GM18870 (cell line): ENCODE data around the gene ICA1.

Experiments
- ATAC-seq: cut with Tn5 transposase; IDR thresholded peaks from one replicate; pipeline ENCODE4 v1.9.1; 2021; ENCODE audit warnings: moderate library complexity; ENCODE audit not compliant: unreplicated experiment

Gene ICA1

GRCh38 chr7:8135417-8135816, 126.5 kb downstream of the ICA1 start:
- no peak for ATAC-seq

- ATAC-seq = peak; percentile 83
Measured at GRCh38 chr7:8134089-8134733, 127.8 kb downstream of the ICA1 start.

- peak; percentile 18 for ATAC-seq
Measured at GRCh38 chr7:8133188-8133848, 128.6 kb downstream of the ICA1 start.

GRCh38 chr7:8131694-8132605, 130.0 kb downstream of the ICA1 start:
- peak; percentile 35 for ATAC-seq

- no peak for ATAC-seq
Measured at GRCh38 chr7:8130663-8131062, 131.3 kb downstream of the ICA1 start.

- no peak for ATAC-seq
Measured at GRCh38 chr7:8129318-8129659, 132.7 kb downstream of the ICA1 start.

- ATAC-seq = no peak
Measured at GRCh38 chr7:8128449-8129317, 133.3 kb downstream of the ICA1 start.

- no peak for ATAC-seq
Measured at GRCh38 chr7:8126601-8127167, 135.3 kb downstream of the ICA1 start.

DNA sequence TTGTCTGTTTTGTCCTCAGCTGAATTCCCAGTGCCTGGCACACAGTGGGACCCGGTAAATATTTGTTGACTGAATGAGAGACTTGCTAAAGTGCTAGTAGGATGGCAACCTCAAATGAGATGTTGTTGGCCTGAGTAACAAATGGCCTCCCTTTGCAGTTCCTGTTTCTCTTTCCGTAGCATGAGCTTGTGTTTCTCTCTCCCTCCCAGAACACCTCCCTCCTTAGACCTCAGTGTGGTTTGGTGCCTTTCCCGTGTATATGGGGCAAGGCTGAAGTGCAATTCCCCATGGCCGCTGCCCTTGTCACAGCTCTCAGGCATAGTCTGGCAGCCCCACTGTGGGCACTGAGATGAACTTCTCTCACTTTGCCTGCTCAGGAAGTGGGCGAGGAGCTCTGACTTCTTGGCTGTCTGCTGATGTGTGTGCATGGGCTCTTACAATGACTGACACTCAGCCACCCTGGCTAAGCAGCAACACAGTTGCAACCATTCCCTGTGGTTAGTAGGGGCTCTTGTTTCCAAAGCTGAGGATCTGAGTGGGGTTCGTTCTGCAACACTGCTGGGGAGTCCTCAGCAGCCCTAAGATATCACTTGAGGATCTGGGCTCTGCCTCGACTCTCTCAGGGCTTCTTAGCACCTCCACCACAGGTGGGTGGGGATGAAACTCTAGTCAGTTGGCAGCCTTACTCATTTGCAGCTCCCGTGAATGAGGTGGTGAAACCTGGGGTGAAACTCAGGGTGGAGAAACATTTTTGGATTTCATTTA, 136.1 kb downstream of the ICA1 start:
- peak; percentile 83 for ATAC-seq

GRCh38 chr7:8121243-8121642, 140.7 kb downstream of the ICA1 start:
- no peak for ATAC-seq

- ATAC-seq = no peak
Measured at GRCh38 chr7:8120390-8121058, 141.4 kb downstream of the ICA1 start.

DNA sequence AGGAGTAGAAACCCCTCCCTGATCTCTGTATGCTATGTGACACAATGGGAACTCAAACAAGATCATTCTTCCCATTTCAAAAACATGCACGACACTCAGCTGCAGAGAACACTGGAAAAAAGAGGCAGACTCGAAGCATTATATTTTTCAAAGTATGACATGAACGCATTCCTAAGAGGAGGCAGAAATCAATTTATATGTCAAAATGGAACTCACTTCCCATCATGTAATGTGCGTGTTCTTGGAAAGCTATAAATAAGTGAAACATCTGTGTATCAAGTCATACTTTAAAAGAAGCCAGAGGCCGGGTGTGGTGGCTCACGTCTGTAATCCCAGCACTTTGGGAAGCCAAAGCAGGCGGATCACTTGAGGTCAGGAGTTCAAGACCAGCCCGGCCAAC, 142.7 kb downstream of the ICA1 start:
- no peak for ATAC-seq

DNA sequence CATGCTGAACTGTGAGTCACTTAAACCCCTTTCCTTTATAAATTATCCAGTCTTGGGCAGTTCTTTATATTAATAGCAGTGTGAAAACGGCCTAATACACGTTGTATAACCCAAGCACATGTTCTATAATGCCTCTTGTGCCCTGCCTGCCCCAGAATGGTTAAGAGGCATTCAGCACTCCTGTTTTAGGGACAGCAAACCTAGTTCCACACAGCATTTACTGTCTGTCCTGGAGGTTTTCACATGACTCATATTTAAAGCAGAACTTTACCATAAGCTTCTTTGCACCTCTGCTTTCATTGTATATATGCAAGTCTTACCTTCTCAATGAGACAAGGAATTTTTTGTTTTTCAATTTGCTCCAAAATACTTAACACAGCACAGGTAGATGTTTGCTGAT, 144.8 kb downstream of the ICA1 start:
- ATAC-seq = no peak

DNA sequence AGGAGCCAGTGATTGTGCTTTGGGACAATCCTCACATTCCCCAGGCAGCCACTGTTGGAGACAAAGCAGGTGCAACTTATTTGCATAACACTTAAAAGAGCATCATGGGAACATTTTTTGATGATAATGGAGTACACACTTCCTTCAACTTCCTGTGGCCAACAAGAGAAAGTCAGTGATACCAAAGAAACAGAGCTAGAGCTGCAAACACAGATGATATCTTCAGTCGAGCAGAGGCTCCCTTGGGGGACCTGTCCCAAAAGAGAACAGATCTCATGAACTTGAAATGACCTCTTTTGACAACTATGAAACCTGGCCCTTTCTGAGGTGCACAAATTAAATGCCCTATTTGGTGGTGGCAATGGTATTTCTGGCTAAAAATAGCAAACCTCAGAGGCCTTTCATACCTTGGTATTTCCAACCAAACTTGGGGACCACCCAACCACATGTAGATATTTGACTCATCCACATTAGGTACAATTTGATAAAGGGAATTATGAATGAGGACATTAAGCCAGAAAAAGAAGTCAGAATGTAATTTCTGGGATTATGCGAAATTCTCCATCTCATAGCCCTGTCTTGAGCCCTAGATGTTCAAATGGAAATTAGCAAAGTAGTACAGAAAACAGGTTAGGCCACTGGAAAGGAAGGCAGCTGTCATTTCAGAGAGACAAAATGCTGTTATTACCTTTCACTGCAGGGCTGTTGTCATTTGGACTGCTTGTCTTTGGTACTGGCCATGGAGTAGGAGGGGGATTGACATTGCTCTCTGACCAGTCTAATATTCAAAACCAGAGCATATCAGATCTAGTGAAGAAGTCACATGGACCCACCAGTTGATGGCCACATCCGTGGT, 146.2 kb downstream of the ICA1 start:
- peak; percentile 93 for ATAC-seq

DNA sequence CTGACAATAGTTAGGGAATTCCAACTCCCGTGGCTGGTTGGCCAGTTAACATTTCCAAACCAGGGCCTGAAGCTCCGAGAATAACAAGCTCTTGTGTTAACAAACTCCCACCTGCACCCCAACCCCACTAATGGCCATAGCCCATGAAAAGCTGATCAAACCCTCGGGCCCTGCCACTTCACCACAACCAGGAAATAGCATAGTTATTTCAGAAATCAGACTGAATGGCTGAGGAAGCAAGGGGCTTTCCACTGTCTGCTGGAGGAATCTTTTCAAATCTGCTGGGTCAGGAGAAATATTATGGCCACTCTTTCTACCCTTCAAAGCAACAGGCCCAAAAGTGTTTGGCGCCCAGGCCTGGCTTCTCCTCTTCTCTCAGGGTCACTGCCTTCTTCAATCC, 147.8 kb downstream of the ICA1 start:
- ATAC-seq = peak; percentile 32

GRCh38 chr7:8113184-8113583, 148.8 kb downstream of the ICA1 start:
- no peak for ATAC-seq

GRCh38 chr7:8112685-8113084, 149.3 kb downstream of the ICA1 start:
- no peak for ATAC-seq

DNA sequence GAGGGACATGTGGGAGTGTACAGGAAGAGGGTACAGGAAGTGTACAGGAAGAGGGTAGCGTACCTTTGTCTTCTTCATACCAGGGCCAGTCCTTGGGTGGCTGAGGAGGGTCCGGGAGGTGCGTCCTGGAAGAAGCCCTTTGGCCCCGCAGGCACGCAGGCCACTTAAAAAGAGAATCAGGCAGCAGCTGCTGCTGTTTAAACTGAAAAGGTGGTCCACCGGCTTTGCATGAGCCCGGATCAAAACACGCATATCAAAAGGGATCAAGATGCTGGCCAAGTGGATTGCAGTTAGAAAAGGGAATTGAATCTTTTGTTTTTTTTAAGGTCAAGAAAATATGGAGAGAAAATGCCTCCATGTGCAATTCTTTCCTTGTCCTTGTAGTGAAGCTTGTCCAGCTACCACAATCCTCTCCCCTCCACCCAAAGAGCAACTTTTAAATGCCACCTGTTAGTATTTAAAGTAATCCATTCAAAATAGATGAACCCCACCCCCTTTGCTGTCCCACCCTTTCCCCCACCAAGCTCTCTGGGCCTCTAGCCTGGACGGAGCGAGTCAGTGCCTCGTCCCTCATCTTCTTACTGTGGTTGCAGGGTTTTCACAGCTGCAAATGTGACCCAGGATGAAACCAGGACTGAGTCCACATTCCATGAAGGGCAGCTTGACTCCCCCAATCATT, 150.5 kb downstream of the ICA1 start:
- ATAC-seq = no peak
